Thoracic aorta (tissue), 2 donors: ENCODE results near the gene FRYL. TPM values are rescaled to one million over a fixed set of nuclear protein-coding genes. Genes with fewer than 3 reads are reported as not detected.
"Not testable (repeated sequence)": the region's sequence is repeated elsewhere in the genome, so short reads cannot be mapped to it uniquely, and the experiment has no call there.

ENCODE experiments used
- ATAC-seq: fragments of 150-250 bp; one replicate; pipeline ENCODE4 v1.8.0; 2017; ENCODE audit warnings: low read depth; ENCODE audit not compliant: insufficient number of reproducible peaks, low FRiP score
- DNase-seq: peaks from one replicate; pipeline ENCODE4 v3.0.0-alpha.2; 2020; ENCODE audit warnings: low spot score
- H3K27ac ChIP-seq, 2 donors: fragments of 200-600 bp; sonication (generic); 1 replicate in 1 of 2; 2 replicates in 1 of 2; pipeline ENCODE4 v1.5.1; 2016; ENCODE audit warnings: mild to moderate bottlenecking in 2 of 2, moderate library complexity in 2 of 2
- H3K27me3 ChIP-seq: fragments of 200-600 bp; sonication (generic); replicated peaks from 2 replicates; pipeline ENCODE4 v1.6.0; 2016; ENCODE audit warnings: mild to moderate bottlenecking; ENCODE audit not compliant: insufficient read depth
- H3K36me3 ChIP-seq: fragments of 200-600 bp; sonication (generic); one replicate; pipeline ENCODE4 v1.5.1; 2016
- H3K4me1 ChIP-seq, 2 donors: fragments of 200-600 bp; sonication (generic); 1 replicate in 1 of 2; 2 replicates in 1 of 2; pipeline versions ENCODE4 v1.5.1 to v1.6.0; 2016; ENCODE audit warnings: low read depth in 2 of 2, mild to moderate bottlenecking in 1 of 2; ENCODE audit not compliant: control insufficient read depth in 1 of 2
- H3K4me3 ChIP-seq: fragments of 200-600 bp; sonication (generic); 2 replicates; pipeline ENCODE4 v1.5.1; 2016; ENCODE audit warnings: mild to moderate bottlenecking
- H3K9me3 ChIP-seq: fragments of 200-600 bp; sonication (generic); 2 replicates; pipeline ENCODE4 v1.5.1; 2016
- total RNA-seq, 2 donors: library from RNA; depleted of rRNA; stranded (reverse); fragments of >200 nt; gene quantifications; one replicate each; pipeline versions ENCODE4 v1.1.0 to v1.2.3, GENCODE V29; 2016
- TF ChIP-seq, protein P1 (sequence below): fragments of 200-600 bp; sonication (generic); IDR thresholded peaks from one replicate; pipeline ENCODE4 v1.5.1; 2019; ENCODE audit warnings: antibody characterized with exemption

The FRYL gene
- total RNA-seq, 2 donors from 2014 or later: 108 to 155 TPM

DNA sequence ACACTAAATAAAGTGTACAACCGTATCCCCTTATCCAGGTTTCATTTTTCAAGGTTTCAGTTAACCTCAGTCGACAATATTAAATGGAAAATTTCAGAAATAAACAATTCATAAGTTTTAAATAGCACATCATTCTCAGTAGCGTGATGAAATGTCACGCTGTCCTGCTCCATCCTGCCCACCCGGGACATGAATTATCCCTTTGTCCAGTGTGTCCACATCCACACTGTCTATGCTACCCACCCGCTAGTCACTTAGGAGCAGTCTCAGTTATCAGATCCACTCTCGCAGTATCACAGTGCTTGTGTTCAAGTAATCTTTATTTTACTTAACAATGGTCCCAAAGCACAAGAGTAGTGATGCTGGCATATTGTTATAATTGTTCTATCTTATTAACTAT lies 54.7 kb downstream of the FRYL start:
- no peak for ATAC-seq
- no peak overlapping the region for H3K27ac ChIP-seq

DNA sequence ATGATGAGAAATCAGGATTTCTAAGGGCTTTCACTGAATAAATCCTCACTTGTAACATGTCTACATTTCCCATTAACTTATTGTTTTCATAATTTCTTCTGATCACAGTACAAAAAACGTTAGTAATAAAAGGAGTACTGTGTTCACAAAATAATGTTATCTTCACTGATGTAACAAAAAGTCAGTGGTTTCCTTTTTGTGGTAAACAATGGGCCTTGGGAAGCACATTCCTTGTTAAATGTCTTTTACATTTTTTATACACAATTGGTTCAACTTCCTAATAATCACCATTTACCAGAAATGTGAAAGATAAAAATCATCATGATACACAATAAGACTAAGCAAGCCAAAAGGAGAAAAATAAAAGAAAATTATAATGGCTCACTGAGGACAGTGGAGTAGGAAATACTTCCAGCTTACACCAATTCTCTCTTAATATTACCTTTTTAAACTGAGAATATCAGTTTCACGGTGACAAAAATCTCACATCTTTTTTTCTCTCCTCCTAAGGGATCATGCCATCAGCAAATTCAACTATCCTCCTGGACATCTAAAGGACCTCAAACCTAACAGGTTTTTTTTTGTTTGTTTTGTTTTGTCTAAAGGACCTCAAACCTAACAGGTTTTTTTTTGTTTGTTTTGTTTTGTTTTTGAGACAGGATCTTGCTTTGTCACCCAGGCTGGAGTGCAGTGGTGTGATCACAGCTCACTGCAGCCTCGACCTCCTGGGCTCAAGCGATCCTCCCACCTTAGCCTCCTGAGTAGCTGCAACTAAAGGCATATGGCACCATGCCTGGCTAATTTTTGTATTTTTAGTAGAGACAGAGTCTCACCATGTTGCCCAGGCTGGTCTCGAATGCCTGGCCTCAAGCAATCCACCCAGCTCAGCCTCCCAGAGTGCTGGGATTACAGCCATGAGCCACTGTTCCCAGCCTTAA lies 57.3 kb downstream of the FRYL start:
- Histone ChIP-seq H3K4me3 (no peak overlapping the region), H3K4me1 (peaks cover 36 to 49% of the 10 kb centered on the region in 2 donors), H3K27ac (no peak overlapping the region), H3K27me3 (no peaks in the 10 kb centered on the region), H3K9me3 (no peaks in the 10 kb centered on the region), H3K36me3 (no peaks in the 10 kb centered on the region)
- TF ChIP-seq, protein P1, sequence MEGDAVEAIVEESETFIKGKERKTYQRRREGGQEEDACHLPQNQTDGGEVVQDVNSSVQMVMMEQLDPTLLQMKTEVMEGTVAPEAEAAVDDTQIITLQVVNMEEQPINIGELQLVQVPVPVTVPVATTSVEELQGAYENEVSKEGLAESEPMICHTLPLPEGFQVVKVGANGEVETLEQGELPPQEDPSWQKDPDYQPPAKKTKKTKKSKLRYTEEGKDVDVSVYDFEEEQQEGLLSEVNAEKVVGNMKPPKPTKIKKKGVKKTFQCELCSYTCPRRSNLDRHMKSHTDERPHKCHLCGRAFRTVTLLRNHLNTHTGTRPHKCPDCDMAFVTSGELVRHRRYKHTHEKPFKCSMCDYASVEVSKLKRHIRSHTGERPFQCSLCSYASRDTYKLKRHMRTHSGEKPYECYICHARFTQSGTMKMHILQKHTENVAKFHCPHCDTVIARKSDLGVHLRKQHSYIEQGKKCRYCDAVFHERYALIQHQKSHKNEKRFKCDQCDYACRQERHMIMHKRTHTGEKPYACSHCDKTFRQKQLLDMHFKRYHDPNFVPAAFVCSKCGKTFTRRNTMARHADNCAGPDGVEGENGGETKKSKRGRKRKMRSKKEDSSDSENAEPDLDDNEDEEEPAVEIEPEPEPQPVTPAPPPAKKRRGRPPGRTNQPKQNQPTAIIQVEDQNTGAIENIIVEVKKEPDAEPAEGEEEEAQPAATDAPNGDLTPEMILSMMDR: no peak
- no peak for DNase-seq
- ATAC-seq: no peak

More for the DNA sequence above, 54.7 kb downstream of the FRYL start:
- peaks cover 33 to 59% of the 10 kb centered on the region in 2 donors for H3K4me1 ChIP-seq
- no peaks in the 10 kb centered on the region for H3K27me3 ChIP-seq
- H3K36me3 ChIP-seq: no peaks in the 10 kb centered on the region
- no peak overlapping the region for H3K4me3 ChIP-seq
- H3K9me3 ChIP-seq: no peaks in the 10 kb centered on the region
- TF ChIP-seq, protein P1: no peak
- no peak for DNase-seq

DNA sequence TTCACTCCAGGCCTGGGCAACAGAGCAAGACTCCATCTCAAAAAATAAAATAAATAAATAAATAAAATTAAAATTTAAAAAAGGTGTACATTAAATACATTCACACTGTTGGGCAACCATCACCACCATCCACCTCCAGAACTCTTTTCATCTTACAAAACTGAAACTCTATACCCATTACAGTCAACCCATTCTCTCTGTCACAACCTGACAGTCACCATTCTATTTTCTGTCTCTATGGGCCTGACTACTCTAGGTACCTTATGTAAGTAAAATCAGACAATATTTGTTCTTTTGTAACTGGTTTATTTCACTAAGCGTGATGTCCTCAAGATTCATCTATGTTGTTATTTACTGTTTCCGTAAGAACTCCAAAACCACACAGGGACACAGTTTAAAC lies 59.6 kb downstream of the FRYL start:
- H3K27ac ChIP-seq: no peak overlapping the region
- no peaks in the 10 kb centered on the region for H3K36me3 ChIP-seq
- H3K27me3 ChIP-seq: no peaks in the 10 kb centered on the region
- H3K9me3 ChIP-seq: no peaks in the 10 kb centered on the region
- no peak for DNase-seq
- no peak overlapping the region for H3K4me3 ChIP-seq
- no peak for ATAC-seq
- H3K4me1 ChIP-seq: peaks cover 27% of the 10 kb centered on the region in 2 donors
- TF ChIP-seq, protein P1: no peak

DNA sequence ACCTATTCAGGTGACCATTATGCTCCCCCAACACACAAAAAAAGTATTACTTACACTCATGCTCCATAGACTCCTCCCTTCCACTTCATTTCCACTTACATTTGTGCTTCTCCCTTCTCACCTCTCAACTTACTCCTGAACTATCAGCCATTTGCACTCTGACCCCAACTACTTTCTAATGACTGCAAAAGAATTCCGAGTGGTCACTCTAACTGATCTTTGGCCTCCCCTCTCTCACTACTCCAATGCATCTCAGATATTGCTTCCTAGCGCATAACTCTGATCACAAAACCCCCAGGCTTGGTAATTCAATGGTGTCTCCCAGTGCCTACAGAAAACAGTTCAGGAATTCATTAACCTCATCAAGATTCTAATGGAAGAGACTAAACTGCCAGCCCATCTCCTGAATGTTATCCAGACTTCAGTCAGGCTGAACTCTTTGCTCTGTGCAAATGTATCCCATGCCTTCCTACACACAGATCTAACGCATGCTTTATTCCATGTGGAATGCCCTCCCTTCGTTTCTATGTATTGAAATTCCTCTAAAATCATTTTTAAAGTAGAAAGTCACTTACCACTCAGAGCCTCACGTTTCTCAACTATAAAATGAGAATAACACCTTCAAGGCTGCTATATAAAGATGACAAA lies 61.1 kb downstream of the FRYL start:
- H3K4me1 ChIP-seq: peaks cover 16 to 23% of the 10 kb centered on the region in 2 donors
- TF ChIP-seq, protein P1: no peak
- no peak overlapping the region for H3K27ac ChIP-seq
- H3K9me3 ChIP-seq: no peaks in the 10 kb centered on the region
- H3K4me3 ChIP-seq: no peak overlapping the region
- DNase-seq (no peak), ATAC-seq (no peak)
- H3K27me3 ChIP-seq: no peaks in the 10 kb centered on the region
- H3K36me3 ChIP-seq: no peaks in the 10 kb centered on the region

GRCh38 chr4:48716285-48716684 lies 63.8 kb downstream of the FRYL start:
- not testable (repeated sequence) for DNase-seq, H3K36me3 ChIP-seq, H3K27me3 ChIP-seq, H3K4me1 ChIP-seq, H3K27ac ChIP-seq, H3K4me3 ChIP-seq, ATAC-seq, H3K9me3 ChIP-seq
